GM12878 (cell line): ENCODE measurements around the gene DGCR8. TPM values are rescaled to one million over a fixed set of nuclear protein-coding genes. Genes with fewer than 3 reads are reported as not detected.

Experiments used
- ATAC-seq: fragments of 200-7000 bp; cut with Tn5 transposase; 3 replicates; pipeline ENCODE4 v1.9.1; 2020; ENCODE audit warnings: mild to moderate bottlenecking, moderate library complexity
- BruUV-seq: library from RNA; stranded (reverse); fragments of 400-500 nt; replicated peaks from 2 replicates; lab custom pipeline; 2021; lab: Mats Ljungman, UMichigan
- CTCF ChIA-PET: fragments of 300-600 bp; sonication (Branson Sonifier 250); formaldehyde crosslinking; extraction: SDS; loops from one replicate; lab custom pipeline; 2021; ENCODE audit warnings: inconsistent platforms; lab: Yijun Ruan, JAX
- POLR2A ChIA-PET: fragments of 350-600 bp; formaldehyde crosslinking; extraction: SDS; loops from one replicate; lab custom pipeline; 2021; ENCODE audit warnings: inconsistent platforms; lab: Charles Lee
- RAD21 ChIA-PET: fragments of 300-600 bp; sonication (Branson Sonifier 250); formaldehyde crosslinking; loops from one replicate; lab custom pipeline; 2023; ENCODE audit warnings: antibody characterized with exemption; ENCODE audit not compliant: unreplicated experiment; lab: Charles Lee
- SMC1A ChIA-PET: fragments of 300-600 bp; sonication (Branson Sonifier 250); formaldehyde crosslinking; loops from one replicate; lab custom pipeline; 2023; ENCODE audit not compliant: unreplicated experiment, uncharacterized antibody; lab: Charles Lee
- DNase-seq: peaks from one replicate; pipeline ENCODE4 v3.0.0-alpha.2; 2011; ENCODE audit warnings: low read depth, low spot score
- FAIRE-seq: peaks from 3 replicates; lab custom pipeline; 2011; peaks lifted over from hg19 to GRCh38; lab: Jason Lieb, UNC
- H2AFZ ChIP-seq: 2 replicates; pipeline ENCODE4 v1.6.0; 2011; ENCODE audit warnings: low read depth, low read length, control low read depth; ENCODE audit not compliant: control insufficient read depth
- H3K27ac ChIP-seq: 2 replicates; pipeline ENCODE4 v1.5.1; 2011; ENCODE audit warnings: control low read depth; ENCODE audit not compliant: control insufficient read depth, insufficient read depth
- H3K27me3 ChIP-seq, 2 experiments: replicated peaks in 1 of 2; 2 replicates each; pipeline versions ENCODE4 v1.6.0 to v1.6.1; 2011; ENCODE audit warnings: low read length in 1 of 2; ENCODE audit not compliant: control insufficient read depth in 2 of 2, insufficient read depth in 2 of 2
- H3K36me3 ChIP-seq, 2 experiments: 2 replicates each; pipeline ENCODE4 v1.5.1; 2011; ENCODE audit warnings: low read length in 1 of 2; ENCODE audit not compliant: control insufficient read depth in 2 of 2, insufficient read depth in 2 of 2
- H3K4me1 ChIP-seq: 2 replicates; pipeline ENCODE4 v1.6.1; 2011; ENCODE audit warnings: mild to moderate bottlenecking, low read length, moderate library complexity, mixed read lengths; ENCODE audit not compliant: control insufficient read depth, insufficient read depth
- H3K4me2 ChIP-seq: 2 replicates; pipeline ENCODE4 v1.6.0; 2011; ENCODE audit warnings: control low read depth; ENCODE audit not compliant: control insufficient read depth, insufficient read depth
- H3K4me3 ChIP-seq: fragments of 200-600 bp; sonication (generic); 2 replicates; pipeline ENCODE4 v1.5.1; 2016
- H3K79me2 ChIP-seq: 2 replicates; pipeline ENCODE4 v1.6.0; 2011; ENCODE audit warnings: low read length; ENCODE audit not compliant: control insufficient read depth, insufficient read depth
- H3K9ac ChIP-seq: 2 replicates; pipeline ENCODE4 v1.8.0; 2011; ENCODE audit warnings: low read length, control low read depth, mixed read lengths; ENCODE audit not compliant: control insufficient read depth, insufficient read depth
- H3K9me3 ChIP-seq: replicated peaks from 3 replicates; pipeline ENCODE4 v1.5.1; 2011; ENCODE audit warnings: mild to moderate bottlenecking, low read length; ENCODE audit not compliant: control insufficient read depth, insufficient read depth
- H4K20me1 ChIP-seq: 2 replicates; pipeline ENCODE4 v1.6.0; 2011; ENCODE audit not compliant: control insufficient read depth, insufficient read depth
- CBX3 ChIP-seq: fragments of 200-600 bp; sonication (generic); IDR thresholded peaks from 2 replicates; pipeline ENCODE4 v1.6.1; 2016; ENCODE audit warnings: low read depth, borderline replicate concordance
- MYB ChIP-seq: fragments of 150-350 bp; IDR thresholded peaks from 2 replicates; pipeline ENCODE4 v1.6.1; 2014; ENCODE audit warnings: mild to moderate bottlenecking, low read depth, low read length, borderline replicate concordance
- MYC ChIP-seq: IDR thresholded peaks from 2 replicates; pipeline ENCODE4 v1.6.1; 2011; ENCODE audit warnings: mild to moderate bottlenecking, low read length, moderate library complexity, inconsistent platforms; ENCODE audit not compliant: insufficient read depth, insufficient replicate concordance, insufficient read length, severe bottlenecking
- NR2C2 ChIP-seq: IDR thresholded peaks from 2 replicates; pipeline ENCODE4 v1.6.1; 2011; ENCODE audit warnings: borderline replicate concordance, low read depth; ENCODE audit not compliant: control insufficient read depth, insufficient read length
- RAD21 ChIP-seq: IDR thresholded peaks from 2 replicates; pipeline ENCODE4 v1.6.1; 2011; ENCODE audit warnings: mild to moderate bottlenecking, low read depth, low read length, moderate library complexity; ENCODE audit not compliant: insufficient read depth
- SMAD5 ChIP-seq: IDR thresholded peaks from 2 replicates; pipeline ENCODE4 v1.6.1; 2016; ENCODE audit warnings: antibody characterized with exemption, low read depth
- SRF ChIP-seq, 2 experiments: IDR thresholded peaks; 2 replicates each; pipeline ENCODE4 v1.6.1; 2011; ENCODE audit warnings: low read depth in 2 of 2, low read length in 2 of 2, mild to moderate bottlenecking in 1 of 2, moderate library complexity in 1 of 2
- SUPT20H ChIP-seq: IDR thresholded peaks from 2 replicates; pipeline ENCODE4 v1.6.1; 2011; ENCODE audit warnings: low read depth, mild to moderate bottlenecking, low read length, moderate library complexity, borderline replicate concordance; ENCODE audit not compliant: control insufficient read depth
- YY1 ChIP-seq: IDR thresholded peaks from 2 replicates; pipeline ENCODE4 v1.6.1; 2011; ENCODE audit warnings: low read depth, mild to moderate bottlenecking, low read length
- ZBED1 ChIP-seq: IDR thresholded peaks from 2 replicates; pipeline ENCODE4 v1.6.1; 2016; ENCODE audit warnings: borderline replicate concordance
- ZNF24 ChIP-seq: fragments of 450-650 bp; IDR thresholded peaks from 2 replicates; pipeline ENCODE4 v1.6.1; 2017; ENCODE audit warnings: antibody characterized with exemption, mild to moderate bottlenecking
- WGBS: methylation state at CpG from one replicate; pipeline ENCODE4 v1.1.6; 2016; ENCODE audit warnings: low lambda C conversion rate; ENCODE audit not compliant: insufficient replicate concordance, insufficient coverage; ENCODE audit errors: missing lambda C conversion rate; 5-methylcytosine and 5-hydroxymethylcytosine counted together
- in situ Hi-C: fragments of 300-500 bp; cut with MboI; formaldehyde crosslinking; loops from 9 replicates; pipeline ENCODE4 v1.14.3; 2018; ENCODE audit warnings: mixed read lengths
- intact Hi-C: fragments of 100-400 bp; cut with micrococcal nuclease; formaldehyde crosslinking; loops from one replicate; pipeline ENCODE4 v1.14.2; 2022; ENCODE audit not compliant: unreplicated experiment
- polyA plus RNA-seq, 11 experiments: library from polyadenylated mRNA; depleted of rRNA in 4 of 11; unstranded in 6 of 11; stranded (reverse) in 5 of 11; fragments of >200 nt; fragmentation: Nextera tagmentation in 4 of 11; fragmentation: Illumina TruSeq in 1 of 11; extraction: Ambion mirVana in 4 of 11; extraction: Trizol in 1 of 11; gene quantifications; 1 replicate in 1 of 11; 2 replicates in 10 of 11; pipeline versions ENCODE4 v1.2.1 to v1.2.3, GENCODE V29; 2011 to 2016; ENCODE audit warnings: inconsistent platforms in 2 of 11, missing spikeins in 2 of 11, low read depth in 1 of 11
- total RNA-seq, 4 experiments: library from RNA; depleted of rRNA in 3 of 4; stranded (reverse); fragments of >200 nt in 3 of 4; fragmentation: Illumina TruSeq in 1 of 4; extraction: Trizol in 1 of 4; gene quantifications; 2 replicates each; pipeline versions ENCODE4 v1.2.1 to v1.2.3, GENCODE V29; 2013 to 2021
- TF ChIP-seq, protein P1 (sequence below): IDR thresholded peaks from 2 replicates; pipeline ENCODE4 v1.6.1; 2011; ENCODE audit warnings: borderline replicate concordance, low read depth, mild to moderate bottlenecking, moderate library complexity, mixed read lengths, low read length; ENCODE audit not compliant: insufficient read depth; ENCODE audit errors: extremely low read length
- TF ChIP-seq, protein P2 (sequence below): fragments of 150-350 bp; IDR thresholded peaks from 2 replicates; pipeline ENCODE4 v1.6.1; 2016; ENCODE audit warnings: low read depth, low read length

The DGCR8 gene
- total and polyA plus RNA-seq, 10 of the 15 experiments (the other 5 are each of a cell fraction or from before 2014, with no cell fraction given), result 1.2 to 35.1 (median 17.2) TPM

DNA sequence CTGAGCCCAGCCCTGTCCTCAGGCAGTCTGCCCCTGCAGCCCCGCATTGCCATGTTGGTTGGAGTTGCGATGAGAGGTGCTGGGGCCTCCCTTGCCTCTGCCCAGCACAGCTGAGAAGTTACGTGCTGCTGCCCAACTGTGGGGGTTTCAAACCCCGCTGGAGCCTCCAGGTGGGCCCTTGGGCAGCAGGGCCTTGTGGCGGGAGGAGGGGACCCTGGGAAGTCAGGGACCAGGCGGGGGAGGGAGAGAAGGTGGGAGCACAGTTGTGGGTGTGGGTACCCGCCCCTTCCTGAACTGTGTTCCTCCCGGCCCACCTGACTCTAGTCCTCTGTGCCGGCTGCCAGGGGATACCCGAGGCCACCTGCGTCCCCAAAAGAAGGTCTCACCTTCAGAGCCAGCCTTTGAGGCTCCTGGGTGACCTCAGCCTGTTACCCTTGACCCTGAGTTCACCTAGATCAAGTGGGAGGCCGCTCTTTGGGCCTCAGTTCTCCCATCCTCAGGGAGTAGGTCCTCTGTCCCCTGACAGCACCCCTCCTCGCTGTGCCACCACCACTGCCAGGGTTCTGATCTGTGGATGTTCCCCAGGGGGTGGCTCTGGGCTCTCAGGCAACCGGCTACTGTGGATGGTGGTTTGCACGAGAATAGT, 78.5 kb downstream of the DGCR8 start:
- ATAC-seq, result no peak
- ChIA-PET SMC1A (interaction anchor here (1.4 kb wide), 1 partner anchor 79 kb away, joined by 4 read pairs; no protein-coding TSS in a partner anchor), POLR2A (no interaction called here), CTCF (interaction anchor here (2.5 kb wide), 1 partner anchor 80 kb away, joined by 29 read pairs; no protein-coding TSS in a partner anchor), RAD21 (interaction anchor here (1.3 kb wide), 1 partner anchor 80 kb away, joined by 3 read pairs; no protein-coding TSS in a partner anchor)
- BruUV-seq, result no TSS peak
- Histone ChIP-seq H3K4me3 (no peak overlapping the region), H3K79me2 (no peaks in the 10 kb centered on the region), H3K27me3 (peaks cover 1 to 2% of the 10 kb centered on the region in 2 experiments; a peak in 3 of 4 replicates), H4K20me1 (no peaks in the 10 kb centered on the region), H3K27ac (no peak overlapping the region), H3K36me3 (no peaks in the 10 kb centered on the region), H3K4me2 (no peak overlapping the region), H2AFZ (no peak overlapping the region), H3K9me3 (no peaks in the 10 kb centered on the region), H3K4me1 (no peaks in the 10 kb centered on the region), H3K9ac (no peak overlapping the region)
- no peak for FAIRE-seq
- intact Hi-C loops, result loop anchor here (5.0 kb wide), 4 partner anchors 79 to 339 kb away; partner anchors contain the start of genes KLHL22 and RTN4R
- TF ChIP-seq, protein P1, sequence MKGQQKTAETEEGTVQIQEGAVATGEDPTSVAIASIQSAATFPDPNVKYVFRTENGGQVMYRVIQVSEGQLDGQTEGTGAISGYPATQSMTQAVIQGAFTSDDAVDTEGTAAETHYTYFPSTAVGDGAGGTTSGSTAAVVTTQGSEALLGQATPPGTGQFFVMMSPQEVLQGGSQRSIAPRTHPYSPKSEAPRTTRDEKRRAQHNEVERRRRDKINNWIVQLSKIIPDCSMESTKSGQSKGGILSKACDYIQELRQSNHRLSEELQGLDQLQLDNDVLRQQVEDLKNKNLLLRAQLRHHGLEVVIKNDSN, result no peak
- TF ChIP-seq CBX3 (no peak), ZBED1 (no peak), SRF (IDR thresholded peaks at IDR 0.05; ENCODE audit: low read depth in 2 of 2, low read length in 2 of 2) (no peak), NR2C2 (no peak), YY1 (no peak), MYC (no peak), SUPT20H (no peak), RAD21 (no peak), MYB (no peak), ZNF24 (no peak), SMAD5 (no peak)
- TF ChIP-seq, protein P2, sequence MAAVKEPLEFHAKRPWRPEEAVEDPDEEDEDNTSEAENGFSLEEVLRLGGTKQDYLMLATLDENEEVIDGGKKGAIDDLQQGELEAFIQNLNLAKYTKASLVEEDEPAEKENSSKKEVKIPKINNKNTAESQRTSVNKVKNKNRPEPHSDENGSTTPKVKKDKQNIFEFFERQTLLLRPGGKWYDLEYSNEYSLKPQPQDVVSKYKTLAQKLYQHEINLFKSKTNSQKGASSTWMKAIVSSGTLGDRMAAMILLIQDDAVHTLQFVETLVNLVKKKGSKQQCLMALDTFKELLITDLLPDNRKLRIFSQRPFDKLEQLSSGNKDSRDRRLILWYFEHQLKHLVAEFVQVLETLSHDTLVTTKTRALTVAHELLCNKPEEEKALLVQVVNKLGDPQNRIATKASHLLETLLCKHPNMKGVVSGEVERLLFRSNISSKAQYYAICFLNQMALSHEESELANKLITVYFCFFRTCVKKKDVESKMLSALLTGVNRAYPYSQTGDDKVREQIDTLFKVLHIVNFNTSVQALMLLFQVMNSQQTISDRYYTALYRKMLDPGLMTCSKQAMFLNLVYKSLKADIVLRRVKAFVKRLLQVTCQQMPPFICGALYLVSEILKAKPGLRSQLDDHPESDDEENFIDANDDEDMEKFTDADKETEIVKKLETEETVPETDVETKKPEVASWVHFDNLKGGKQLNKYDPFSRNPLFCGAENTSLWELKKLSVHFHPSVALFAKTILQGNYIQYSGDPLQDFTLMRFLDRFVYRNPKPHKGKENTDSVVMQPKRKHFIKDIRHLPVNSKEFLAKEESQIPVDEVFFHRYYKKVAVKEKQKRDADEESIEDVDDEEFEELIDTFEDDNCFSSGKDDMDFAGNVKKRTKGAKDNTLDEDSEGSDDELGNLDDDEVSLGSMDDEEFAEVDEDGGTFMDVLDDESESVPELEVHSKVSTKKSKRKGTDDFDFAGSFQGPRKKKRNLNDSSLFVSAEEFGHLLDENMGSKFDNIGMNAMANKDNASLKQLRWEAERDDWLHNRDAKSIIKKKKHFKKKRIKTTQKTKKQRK, result no peak
- no peak for DNase-seq
- in situ Hi-C loops, result loop anchor here (10.0 kb wide), 2 partner anchors 106 to 136 kb away; partner anchors contain the start of gene RTN4R
- WGBS, result 6% methylated on average over 13 of the region's 15 CpGs
